HepG2 (cell line): ENCODE measurements around the gene BRD3. TPM values are rescaled to one million over a fixed set of nuclear protein-coding genes. Genes with fewer than 3 reads are reported as not detected.
A peak's percentile ranks its signal among the peaks of the same experiment; 100 is the strongest.

Source experiments
- ARNT2 ChIP-seq: sonication (generic); formaldehyde crosslinking; IDR thresholded peaks from 2 replicates; pipeline ENCODE4 v1.8.0; 2022; ENCODE audit warnings: mild to moderate bottlenecking, low read depth, missing genetic modification reagents, moderate library complexity
- CAMTA2 ChIP-seq: sonication (generic); formaldehyde crosslinking; IDR thresholded peaks from 2 replicates; pipeline ENCODE4 v1.4.0; 2020; ENCODE audit warnings: mild to moderate bottlenecking, missing genetic modification reagents, borderline replicate concordance
- KDM6A ChIP-seq: IDR thresholded peaks from 2 replicates; pipeline ENCODE4 v1.6.1; 2016; ENCODE audit warnings: low read depth
- MAFF ChIP-seq: IDR thresholded peaks from 2 replicates; pipeline ENCODE4 v1.6.1; 2011; ENCODE audit warnings: low read depth, low read length, improper control_type of control experiment
- PAX8 ChIP-seq: sonication (generic); formaldehyde crosslinking; IDR thresholded peaks from 2 replicates; pipeline ENCODE4 v1.8.0; 2022; ENCODE audit warnings: mild to moderate bottlenecking, missing genetic modification reagents, borderline replicate concordance
- RARA ChIP-seq: IDR thresholded peaks from 2 replicates; pipeline ENCODE4 v1.6.1; 2016; ENCODE audit warnings: missing genetic modification reagents, missing compliant biosample characterization
- REXO4 ChIP-seq: sonication (generic); formaldehyde crosslinking; IDR thresholded peaks from 2 replicates; pipeline ENCODE4 v1.8.0; 2022; ENCODE audit warnings: missing genetic modification reagents, mild to moderate bottlenecking, borderline replicate concordance
- SALL2 ChIP-seq: sonication (generic); formaldehyde crosslinking; IDR thresholded peaks from 2 replicates; pipeline ENCODE4 v1.8.1; 2023; ENCODE audit warnings: mild to moderate bottlenecking, missing genetic modification reagents, inconsistent platforms
- TOE1 ChIP-seq: sonication (generic); formaldehyde crosslinking; IDR thresholded peaks from 2 replicates; pipeline ENCODE4 v1.4.0; 2020; ENCODE audit warnings: mild to moderate bottlenecking, missing genetic modification reagents
- ZBTB7B ChIP-seq: sonication (generic); formaldehyde crosslinking; IDR thresholded peaks from 2 replicates; pipeline ENCODE4 v1.4.0; 2020; ENCODE audit warnings: missing genetic modification reagents
- ZNF83 ChIP-seq: sonication (generic); formaldehyde crosslinking; IDR thresholded peaks from 2 replicates; pipeline ENCODE4 v1.4.0; 2020; ENCODE audit warnings: missing genetic modification reagents, mild to moderate bottlenecking, borderline replicate concordance
- polyA plus RNA-seq, 8 experiments: library from polyadenylated mRNA; depleted of rRNA in 3 of 8; stranded (reverse) in 7 of 8; unstranded in 1 of 8; fragments of >200 nt; fragmentation: Illumina TruSeq in 4 of 8; extraction: Trizol in 4 of 8; gene quantifications; 2 replicates each; pipeline versions ENCODE4 v1.2.1 to v1.2.3, GENCODE V29; 2011 to 2016; ENCODE audit warnings: low read depth in 4 of 8, missing spikeins in 1 of 8, mixed read lengths in 1 of 8; ENCODE audit not compliant: insufficient read depth in 1 of 8
- total RNA-seq, 5 experiments: library from RNA; depleted of rRNA; stranded (reverse); fragments of >200 nt; fragmentation: Illumina TruSeq; extraction: Trizol; gene quantifications; 2 replicates each; pipeline ENCODE4 v1.2.3, GENCODE V29; 2016; ENCODE audit warnings: low read depth in 1 of 5
- TF ChIP-seq, protein P1 (sequence below): sonication (generic); formaldehyde crosslinking; IDR thresholded peaks from 2 replicates; pipeline ENCODE4 v1.4.0; 2020; ENCODE audit warnings: mild to moderate bottlenecking, missing genetic modification reagents
- TF ChIP-seq, protein P2 (sequence below): sonication (generic); formaldehyde crosslinking; IDR thresholded peaks from 2 replicates; pipeline ENCODE4 v1.4.0; 2020; ENCODE audit warnings: mild to moderate bottlenecking, missing genetic modification reagents
- TF ChIP-seq, protein P3 (sequence below): sonication (generic); formaldehyde crosslinking; IDR thresholded peaks from 2 replicates; pipeline ENCODE4 v1.5.1; 2020; ENCODE audit warnings: mild to moderate bottlenecking, missing genetic modification reagents
- TF ChIP-seq, protein P4 (sequence below): sonication (generic); formaldehyde crosslinking; conservative IDR thresholded peaks from 2 replicates; pipeline ENCODE4 v1.4.0; 2020; ENCODE audit warnings: missing genetic modification reagents
- TF ChIP-seq, protein P5 (sequence below): sonication (generic); formaldehyde crosslinking; IDR thresholded peaks from 2 replicates; pipeline ENCODE4 v1.5.0; 2020; ENCODE audit warnings: mild to moderate bottlenecking, missing genetic modification reagents
- TF ChIP-seq, protein P6 (sequence below): IDR thresholded peaks from 2 replicates; pipeline ENCODE4 v1.6.1; 2016; ENCODE audit warnings: missing biosample characterization, missing genetic modification reagents, low read depth

Gene BRD3
- total and polyA plus RNA-seq, 2 of the 13 experiments (the other 11 are each of a cell fraction or from before 2014, with no cell fraction given) = 5.9 to 12.9 TPM

DNA sequence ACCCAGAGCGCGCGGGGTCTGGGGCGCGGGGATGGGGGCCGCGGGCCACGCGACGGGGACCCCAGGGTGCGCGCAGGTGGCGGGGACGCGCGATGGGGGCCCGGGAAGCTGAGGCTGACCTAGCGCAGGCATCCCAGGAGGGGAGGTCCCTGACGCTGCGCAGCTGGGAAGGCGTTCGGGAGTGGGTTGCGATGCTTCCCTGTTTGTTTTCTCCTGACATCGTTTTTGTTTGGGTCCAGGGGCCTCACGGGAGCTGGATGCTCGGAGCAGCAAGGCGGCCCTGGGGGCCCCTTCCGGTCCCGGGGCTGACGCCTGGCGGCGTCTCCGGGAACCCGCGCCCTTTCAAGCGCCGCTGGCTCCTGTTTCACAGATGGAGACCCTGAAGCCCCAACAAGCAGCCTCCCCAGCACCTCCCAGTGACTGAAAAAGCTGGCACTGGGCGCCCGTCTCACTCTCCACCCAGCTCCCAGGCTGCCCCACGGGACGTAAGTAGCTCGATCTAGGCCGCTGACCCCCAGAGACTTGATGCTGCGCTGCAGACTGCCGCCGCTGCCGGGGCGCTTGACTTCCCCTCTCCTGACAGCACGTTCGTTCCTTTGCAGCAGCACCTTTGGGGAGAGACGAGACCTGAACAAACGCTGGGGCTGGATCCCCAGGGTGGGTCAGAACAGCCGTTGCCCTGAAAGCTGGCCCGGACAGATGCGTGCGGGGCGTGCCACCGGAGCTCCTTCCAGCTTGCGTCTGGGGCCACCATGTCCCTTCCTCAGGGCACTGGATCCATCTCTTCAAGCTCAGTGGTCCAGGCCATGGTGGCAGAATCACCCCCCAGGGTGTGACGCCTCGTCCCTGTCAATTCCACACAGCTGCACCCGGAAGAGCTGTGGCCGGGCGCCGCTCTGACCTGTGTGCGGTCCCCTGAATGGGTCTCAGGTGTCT, 42.0 kb downstream of the BRD3 start (continued):
- TF ChIP-seq, protein P1, sequence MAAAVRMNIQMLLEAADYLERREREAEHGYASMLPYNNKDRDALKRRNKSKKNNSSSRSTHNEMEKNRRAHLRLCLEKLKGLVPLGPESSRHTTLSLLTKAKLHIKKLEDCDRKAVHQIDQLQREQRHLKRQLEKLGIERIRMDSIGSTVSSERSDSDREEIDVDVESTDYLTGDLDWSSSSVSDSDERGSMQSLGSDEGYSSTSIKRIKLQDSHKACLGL (CRISPR knock-in tag) = no peak; the same call in 1 of the 2 replicates
- no peak for TF ChIP-seq SALL2 (CRISPR knock-in tag)
- TF ChIP-seq, protein P2, sequence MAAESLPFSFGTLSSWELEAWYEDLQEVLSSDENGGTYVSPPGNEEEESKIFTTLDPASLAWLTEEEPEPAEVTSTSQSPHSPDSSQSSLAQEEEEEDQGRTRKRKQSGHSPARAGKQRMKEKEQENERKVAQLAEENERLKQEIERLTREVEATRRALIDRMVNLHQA (CRISPR knock-in tag) = no peak
- TF ChIP-seq ZNF83 (CRISPR knock-in tag) = no peak
- TF ChIP-seq ZBTB7B = peak; percentile 65
- no peak for TF ChIP-seq RARA (CRISPR knock-in tag)
- TF ChIP-seq MAFF = no peak
- TF ChIP-seq KDM6A = no peak
- TF ChIP-seq REXO4 (CRISPR knock-in tag) = no peak
- TF ChIP-seq PAX8 (CRISPR knock-in tag) = no peak
- no peak for TF ChIP-seq TOE1
- 0 out of 2 replicates have a peak, but pooled peaks have one; percentile 54 for TF ChIP-seq ARNT2 (CRISPR knock-in tag)
- TF ChIP-seq CAMTA2 = no peak
- TF ChIP-seq, protein P3, sequence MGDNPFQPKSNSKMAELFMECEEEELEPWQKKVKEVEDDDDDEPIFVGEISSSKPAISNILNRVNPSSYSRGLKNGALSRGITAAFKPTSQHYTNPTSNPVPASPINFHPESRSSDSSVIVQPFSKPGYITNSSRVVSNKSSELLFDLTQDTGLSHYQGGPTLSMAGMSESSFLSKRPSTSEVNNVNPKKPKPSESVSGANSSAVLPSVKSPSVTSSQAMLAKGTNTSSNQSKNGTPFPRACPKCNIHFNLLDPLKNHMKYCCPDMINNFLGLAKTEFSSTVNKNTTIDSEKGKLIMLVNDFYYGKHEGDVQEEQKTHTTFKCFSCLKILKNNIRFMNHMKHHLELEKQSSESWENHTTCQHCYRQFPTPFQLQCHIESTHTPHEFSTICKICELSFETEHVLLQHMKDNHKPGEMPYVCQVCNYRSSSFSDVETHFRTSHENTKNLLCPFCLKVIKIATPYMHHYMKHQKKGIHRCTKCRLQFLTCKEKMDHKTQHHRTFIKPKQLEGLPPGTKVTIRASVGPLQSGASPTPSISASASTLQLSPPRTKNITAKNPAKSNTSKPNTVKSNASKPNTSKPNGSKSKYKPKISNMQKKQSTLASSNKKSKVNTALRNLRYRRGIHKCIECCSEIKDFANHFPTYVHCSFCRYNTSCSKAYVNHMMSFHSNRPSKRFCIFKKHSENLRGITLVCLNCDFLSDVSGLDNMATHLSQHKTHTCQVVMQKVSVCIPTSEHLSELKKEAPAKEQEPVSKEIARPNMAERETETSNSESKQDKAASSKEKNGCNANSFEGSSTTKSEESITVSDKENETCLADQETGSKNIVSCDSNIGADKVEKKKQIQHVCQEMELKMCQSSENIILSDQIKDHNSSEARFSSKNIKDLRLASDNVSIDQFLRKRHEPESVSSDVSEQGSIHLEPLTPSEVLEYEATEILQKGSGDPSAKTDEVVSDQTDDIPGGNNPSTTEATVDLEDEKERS = no peak
- TF ChIP-seq, protein P4, sequence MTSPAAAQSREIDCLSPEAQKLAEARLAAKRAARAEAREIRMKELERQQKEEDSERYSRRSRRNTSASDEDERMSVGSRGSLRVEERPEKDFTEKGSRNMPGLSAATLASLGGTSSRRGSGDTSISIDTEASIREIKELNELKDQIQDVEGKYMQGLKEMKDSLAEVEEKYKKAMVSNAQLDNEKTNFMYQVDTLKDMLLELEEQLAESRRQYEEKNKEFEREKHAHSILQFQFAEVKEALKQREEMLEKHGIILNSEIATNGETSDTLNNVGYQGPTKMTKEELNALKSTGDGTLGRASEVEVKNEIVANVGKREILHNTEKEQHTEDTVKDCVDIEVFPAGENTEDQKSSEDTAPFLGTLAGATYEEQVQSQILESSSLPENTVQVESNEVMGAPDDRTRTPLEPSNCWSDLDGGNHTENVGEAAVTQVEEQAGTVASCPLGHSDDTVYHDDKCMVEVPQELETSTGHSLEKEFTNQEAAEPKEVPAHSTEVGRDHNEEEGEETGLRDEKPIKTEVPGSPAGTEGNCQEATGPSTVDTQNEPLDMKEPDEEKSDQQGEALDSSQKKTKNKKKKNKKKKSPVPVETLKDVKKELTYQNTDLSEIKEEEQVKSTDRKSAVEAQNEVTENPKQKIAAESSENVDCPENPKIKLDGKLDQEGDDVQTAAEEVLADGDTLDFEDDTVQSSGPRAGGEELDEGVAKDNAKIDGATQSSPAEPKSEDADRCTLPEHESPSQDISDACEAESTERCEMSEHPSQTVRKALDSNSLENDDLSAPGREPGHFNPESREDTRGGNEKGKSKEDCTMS = no peak
- TF ChIP-seq, protein P5, sequence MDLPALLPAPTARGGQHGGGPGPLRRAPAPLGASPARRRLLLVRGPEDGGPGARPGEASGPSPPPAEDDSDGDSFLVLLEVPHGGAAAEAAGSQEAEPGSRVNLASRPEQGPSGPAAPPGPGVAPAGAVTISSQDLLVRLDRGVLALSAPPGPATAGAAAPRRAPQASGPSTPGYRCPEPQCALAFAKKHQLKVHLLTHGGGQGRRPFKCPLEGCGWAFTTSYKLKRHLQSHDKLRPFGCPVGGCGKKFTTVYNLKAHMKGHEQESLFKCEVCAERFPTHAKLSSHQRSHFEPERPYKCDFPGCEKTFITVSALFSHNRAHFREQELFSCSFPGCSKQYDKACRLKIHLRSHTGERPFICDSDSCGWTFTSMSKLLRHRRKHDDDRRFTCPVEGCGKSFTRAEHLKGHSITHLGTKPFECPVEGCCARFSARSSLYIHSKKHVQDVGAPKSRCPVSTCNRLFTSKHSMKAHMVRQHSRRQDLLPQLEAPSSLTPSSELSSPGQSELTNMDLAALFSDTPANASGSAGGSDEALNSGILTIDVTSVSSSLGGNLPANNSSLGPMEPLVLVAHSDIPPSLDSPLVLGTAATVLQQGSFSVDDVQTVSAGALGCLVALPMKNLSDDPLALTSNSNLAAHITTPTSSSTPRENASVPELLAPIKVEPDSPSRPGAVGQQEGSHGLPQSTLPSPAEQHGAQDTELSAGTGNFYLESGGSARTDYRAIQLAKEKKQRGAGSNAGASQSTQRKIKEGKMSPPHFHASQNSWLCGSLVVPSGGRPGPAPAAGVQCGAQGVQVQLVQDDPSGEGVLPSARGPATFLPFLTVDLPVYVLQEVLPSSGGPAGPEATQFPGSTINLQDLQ (CRISPR knock-in tag) = no peak
- TF ChIP-seq, protein P6, sequence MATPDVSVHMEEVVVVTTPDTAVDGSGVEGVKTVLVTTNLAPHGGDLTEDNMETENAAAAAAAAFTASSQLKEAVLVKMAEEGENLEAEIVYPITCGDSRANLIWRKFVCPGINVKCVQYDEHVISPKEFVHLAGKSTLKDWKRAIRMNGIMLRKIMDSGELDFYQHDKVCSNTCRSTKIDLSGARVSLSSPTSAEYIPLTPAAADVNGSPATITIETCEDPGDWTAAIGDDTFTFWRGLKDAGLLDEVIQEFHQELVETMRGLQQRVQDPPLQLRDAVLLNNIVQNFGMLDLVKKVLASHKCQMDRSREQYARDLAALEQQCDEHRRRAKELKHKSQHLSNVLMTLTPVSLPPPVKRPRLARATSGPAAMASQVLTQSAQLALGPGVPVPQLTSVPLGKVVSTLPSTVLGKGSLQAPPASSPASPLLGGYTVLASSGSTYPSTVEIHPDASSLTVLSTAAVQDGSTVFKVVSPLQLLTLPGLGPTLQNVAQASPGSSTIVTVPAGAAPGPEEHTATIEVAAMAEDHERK (CRISPR knock-in tag) = no peak
